GM18951 (cell line): ENCODE results near the gene KCNJ14.

Experiments used
- POLR2A ChIP-seq: IDR thresholded peaks from 4 replicates; pipeline ENCODE4 v1.6.1; 2011; ENCODE audit warnings: mild to moderate bottlenecking; ENCODE audit not compliant: insufficient read length, insufficient read depth; ENCODE audit errors: extremely low read depth
- in situ Hi-C: fragments of 300-500 bp; cut with MboI; formaldehyde crosslinking; loops from one replicate; pipeline ENCODE4 v1.12.0; 2022; ENCODE audit warnings: low sequenced_read_pairs, mixed read lengths, inconsistent platforms; ENCODE audit not compliant: unreplicated experiment

Gene KCNJ14

DNA sequence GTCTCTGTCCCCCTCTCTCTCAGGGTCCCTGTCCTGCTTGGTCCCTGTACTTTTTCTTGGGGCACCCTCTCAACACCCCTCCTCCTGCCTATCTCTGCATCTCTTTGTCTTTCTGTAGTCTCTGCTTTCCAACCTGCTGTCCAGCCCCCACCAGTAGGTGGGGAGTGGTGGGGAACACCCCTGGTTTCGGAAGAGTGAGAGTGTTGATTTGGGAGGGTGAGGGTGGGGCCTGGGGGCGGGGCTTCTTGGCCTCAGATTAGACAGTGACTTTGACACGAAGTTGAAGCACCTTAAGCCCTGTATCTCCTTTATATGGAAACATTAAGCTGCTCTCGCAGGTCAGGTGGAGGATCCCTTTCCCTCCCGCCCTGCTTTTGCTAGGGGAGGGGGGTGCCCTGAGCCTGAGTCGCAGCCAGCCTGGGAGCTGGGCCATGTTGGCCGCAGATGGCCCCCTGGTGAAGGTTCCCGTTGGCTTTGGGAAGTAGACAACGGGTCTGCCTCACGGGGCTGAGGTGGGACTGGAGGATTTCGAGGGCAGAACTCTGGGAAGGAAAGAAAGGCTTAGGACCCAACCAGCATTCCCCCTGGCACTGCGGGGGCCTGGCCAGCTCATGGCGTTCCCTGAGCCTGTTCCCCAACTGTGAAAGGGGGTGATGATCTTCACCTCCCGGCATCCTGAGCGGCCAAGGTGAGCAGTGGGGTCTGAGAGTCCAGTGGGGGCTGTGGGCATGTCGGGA, at the start of gene KCNJ14:
TSS of gene KCNJ14 (plus strand) at position 404 of the 737 bp plus-strand sequence. CDS start 6,151 bp downstream, outside the sequence.
- in situ Hi-C loops = no loop called here
- no peak for TF ChIP-seq POLR2A

DNA sequence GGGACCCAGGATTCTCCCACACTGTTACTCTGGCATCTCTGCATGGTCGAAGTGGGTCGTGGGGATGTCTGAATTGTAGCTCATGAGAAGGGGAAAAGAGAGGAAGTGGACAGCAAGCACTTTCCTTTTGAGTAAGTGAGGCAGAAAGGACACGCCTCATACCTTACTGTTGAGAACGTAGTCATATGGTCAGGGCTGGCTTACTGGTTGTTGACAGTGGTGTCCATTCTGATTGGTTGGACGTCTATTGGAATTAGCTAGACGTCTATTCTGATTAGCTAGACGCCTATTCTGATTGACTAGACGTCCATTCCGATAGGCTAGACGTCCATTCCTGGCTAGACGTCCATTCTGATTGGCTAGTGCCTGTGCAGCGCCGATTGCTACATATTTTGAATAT, 49.5 kb upstream of the KCNJ14 start:
- TF ChIP-seq POLR2A = no peak
- in situ Hi-C loops = no loop called here

DNA sequence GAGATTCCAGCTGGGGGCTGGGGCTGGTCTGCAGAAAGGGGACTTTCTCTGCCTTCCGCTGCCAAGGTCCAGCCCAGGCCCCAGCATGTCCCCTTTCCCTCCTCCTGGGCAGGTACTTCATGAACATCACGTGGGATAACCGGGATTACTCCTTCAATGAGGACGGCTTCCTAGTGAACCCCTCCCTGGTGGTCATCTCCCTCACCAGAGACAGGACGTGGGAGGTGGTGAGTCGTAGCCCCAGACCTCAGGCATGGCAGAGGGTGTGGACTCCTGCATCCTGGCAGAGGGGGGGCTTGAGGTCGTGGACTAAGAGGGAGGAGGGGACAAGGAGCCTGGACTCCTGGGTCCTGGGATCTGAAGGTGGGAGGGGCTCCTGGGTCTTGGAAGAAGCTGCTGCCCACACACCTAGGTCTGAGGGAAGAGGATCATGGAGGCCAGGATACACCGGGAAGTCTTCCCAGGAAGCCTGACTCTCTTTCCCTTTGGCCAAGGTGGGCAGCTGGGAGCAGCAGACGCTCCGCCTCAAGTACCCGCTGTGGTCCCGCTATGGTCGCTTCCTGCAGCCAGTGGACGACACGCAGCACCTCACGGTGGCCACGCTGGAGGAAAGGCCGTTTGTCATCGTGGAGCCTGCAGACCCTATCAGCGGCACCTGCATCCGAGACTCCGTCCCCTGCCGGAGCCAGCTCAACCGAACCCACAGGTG, 41.3 kb upstream of the KCNJ14 start:
- in situ Hi-C loops = no loop called here

DNA sequence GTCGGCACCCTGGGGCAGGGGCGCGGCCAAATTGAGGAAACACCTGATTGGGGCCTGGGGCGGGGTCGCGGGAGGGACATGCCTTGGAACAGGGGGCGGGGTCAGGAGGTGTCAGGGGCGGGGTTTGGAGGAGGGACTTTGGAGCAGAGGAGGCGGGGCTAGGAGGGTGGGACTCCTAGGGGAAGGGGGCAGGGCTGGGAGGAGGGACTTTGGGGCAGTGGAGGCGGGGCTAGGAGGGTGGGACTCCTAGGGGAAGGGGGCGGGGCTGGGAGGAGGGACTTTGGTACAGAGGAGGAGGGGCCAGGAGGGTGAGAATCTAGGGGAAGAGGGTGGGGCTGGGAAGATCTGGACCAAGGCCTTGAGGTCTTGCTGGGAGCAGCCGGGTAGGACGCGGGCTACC, 40.0 kb upstream of the KCNJ14 start:
- no peak for TF ChIP-seq POLR2A

More for the DNA sequence above, 41.3 kb upstream of the KCNJ14 start:
- no peak for TF ChIP-seq POLR2A

DNA sequence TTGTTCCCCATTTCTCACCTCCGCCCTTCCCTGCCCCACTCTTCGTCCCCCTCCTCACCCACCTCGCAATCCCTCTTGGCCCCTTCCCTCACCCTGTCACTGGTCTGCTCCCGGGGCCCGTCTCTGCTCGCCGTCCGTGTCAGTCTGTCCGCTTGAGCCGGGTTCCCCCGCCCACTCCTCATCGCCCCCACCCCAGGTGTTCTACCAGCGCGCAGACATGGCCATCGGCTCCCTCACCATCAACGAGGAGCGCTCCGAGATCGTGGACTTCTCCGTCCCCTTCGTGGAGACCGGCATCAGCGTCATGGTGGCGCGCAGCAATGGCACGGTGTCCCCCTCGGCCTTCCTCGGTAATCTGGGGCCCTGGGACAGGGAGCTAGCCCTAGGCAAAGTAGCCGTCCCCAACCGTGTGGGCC, 39.6 kb upstream of the KCNJ14 start:
- no peak for TF ChIP-seq POLR2A
- in situ Hi-C loops = no loop called here

More for the DNA sequence above, 40.0 kb upstream of the KCNJ14 start:
- in situ Hi-C loops = no loop called here

DNA sequence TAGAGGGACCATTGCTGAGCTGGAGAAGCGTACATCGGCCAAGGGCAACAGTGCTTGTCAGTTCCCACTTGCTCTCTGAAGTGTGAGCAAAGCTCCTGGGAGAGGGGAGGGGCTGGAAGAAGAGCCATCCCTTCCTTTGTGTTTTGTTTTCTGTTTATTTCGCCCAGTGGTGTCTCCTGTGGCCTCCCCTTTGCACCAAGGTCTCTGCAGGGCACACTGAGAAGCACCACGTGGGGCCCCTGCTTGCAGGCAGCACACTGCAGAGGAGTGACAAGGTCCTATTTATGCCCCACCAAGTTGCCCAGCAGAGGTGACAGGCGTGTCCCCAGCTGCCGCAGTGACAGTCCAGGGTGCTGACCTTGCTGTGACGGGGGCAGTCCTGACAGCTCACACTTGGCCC, 38.0 kb upstream of the KCNJ14 start:
- in situ Hi-C loops = no loop called here
- TF ChIP-seq POLR2A = no peak

DNA sequence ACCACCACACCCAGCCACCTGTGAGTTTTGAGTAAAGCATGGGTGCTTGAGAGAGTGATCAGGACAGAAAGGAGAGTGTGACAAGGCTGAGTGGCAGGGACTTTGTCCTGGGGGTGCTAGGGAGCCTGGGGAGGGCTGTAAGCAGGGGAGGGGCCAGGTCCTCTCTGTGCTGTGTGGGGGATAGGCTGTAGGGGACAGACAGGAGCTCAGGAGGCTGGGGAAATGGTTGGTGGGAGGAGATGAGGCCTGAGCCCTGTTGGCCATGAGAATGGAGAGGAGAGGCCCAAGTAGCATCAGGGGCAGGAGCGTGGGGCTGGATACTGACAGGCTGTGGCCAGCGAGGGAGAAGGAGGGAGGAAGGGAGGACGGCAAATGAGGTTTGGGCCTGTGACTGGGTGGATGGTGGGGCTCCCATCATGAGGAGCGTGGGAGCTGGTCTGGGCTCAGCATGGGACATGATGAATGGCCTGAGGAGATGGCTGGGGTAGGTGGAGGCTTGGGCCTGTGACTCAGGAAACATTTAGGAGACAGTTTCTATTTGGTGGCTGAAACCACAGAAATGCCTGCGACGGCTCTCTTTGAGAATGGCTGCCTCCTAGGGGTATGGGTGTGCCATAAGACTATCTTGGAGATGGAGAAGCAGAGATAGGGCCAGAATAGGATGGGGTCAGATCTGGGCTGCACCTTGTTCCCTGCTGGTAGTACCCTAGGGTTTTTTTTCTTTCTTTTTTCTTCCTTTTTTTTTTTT, 36.9 kb upstream of the KCNJ14 start:
- in situ Hi-C loops = no loop called here
- no peak for TF ChIP-seq POLR2A

DNA sequence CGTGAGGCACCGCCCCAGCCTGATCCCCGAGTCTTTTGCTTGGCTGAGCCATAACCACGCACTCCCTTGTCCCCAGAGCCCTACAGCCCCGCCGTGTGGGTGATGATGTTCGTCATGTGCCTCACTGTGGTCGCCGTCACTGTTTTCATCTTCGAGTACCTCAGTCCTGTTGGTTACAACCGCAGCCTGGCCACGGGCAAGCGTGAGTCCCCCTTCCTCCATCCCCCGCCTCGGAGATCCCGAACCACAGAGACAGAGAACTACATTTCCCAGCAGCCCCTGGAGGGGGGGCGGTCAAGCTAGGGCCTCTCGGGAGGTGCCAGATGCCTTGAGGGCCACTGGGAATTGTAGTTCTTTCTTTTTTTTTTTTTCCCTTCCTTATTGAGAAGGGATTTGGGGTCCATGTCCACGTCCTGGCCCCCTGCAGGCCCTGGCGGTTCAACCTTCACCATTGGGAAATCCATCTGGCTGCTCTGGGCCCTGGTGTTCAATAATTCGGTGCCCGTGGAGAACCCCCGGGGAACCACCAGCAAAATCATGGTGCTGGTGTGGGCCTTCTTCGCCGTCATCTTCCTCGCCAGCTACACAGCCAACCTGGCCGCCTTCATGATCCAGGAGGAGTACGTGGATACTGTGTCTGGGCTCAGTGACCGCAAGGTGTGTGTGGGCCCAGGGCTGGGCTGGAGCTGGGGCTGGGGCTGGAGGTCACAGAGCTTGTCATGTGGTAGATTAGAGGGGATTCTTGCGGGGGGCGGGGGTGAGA, 36.0 kb upstream of the KCNJ14 start:
- in situ Hi-C loops = no loop called here

DNA sequence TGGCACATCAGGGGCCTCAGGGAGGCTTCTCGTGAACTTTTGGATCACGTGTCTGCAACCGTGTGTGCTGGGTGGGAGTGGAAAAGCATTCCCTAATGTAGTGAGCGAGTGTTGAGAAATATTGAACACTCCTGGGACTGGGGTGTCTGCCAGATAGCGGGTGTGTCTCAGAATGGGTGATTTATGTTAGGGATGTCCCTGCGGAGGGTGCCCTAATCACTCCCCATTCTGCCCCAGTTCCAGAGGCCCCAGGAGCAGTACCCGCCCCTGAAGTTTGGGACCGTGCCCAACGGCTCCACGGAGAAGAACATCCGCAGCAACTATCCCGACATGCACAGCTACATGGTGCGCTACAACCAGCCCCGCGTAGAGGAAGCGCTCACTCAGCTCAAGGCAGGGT, 33.8 kb upstream of the KCNJ14 start:
- no peak for TF ChIP-seq POLR2A

More for the DNA sequence above, 36.0 kb upstream of the KCNJ14 start:
- TF ChIP-seq POLR2A = no peak

DNA sequence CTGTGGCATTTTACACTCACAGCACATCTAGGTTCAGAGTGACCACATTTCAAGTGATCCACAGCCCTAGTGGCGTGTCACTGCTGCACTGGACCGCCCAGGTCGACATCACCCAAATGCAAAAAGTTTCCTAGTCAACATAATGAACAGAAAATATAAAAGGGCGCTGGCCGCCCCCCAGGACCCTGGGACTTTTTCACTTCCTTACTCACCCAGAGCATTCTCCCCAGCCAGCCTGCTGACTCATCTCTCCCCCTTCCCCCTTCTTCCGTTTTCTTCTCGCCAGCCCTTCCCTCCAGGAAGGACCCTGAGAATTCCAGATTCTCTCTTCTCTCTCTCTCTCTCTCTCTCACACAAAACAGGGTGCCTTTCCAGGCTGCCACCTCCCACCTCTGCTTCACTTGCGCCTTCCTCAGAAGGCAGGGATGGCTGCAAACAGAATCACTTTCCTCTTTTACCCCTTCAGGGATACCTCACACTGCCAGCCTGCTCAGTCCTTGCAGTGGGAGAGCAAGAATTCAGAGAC, 30.6 kb upstream of the KCNJ14 start:
- TF ChIP-seq POLR2A = no peak
- in situ Hi-C loops = no loop called here

More for the DNA sequence above, 33.8 kb upstream of the KCNJ14 start:
- in situ Hi-C loops = no loop called here

DNA sequence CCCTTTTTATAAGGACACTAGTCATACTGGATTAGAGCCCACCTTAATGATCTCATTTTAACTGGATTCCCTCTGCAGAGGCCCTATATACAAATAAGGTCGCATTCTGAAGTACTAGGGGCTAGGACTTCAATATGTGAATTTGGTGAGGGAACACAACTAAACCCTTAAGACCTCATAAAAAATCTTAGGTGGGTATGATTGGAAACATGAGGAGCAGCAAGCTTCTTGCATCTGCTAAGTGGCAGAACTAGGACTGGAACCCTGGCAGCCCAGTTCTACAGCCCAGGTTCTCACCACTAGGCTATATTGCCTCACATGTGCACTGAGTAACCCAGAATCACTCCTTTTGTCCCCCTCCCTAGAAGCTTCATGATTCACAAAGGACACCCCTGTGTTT, 26.7 kb upstream of the KCNJ14 start:
- no peak for TF ChIP-seq POLR2A
- in situ Hi-C loops = no loop called here

DNA sequence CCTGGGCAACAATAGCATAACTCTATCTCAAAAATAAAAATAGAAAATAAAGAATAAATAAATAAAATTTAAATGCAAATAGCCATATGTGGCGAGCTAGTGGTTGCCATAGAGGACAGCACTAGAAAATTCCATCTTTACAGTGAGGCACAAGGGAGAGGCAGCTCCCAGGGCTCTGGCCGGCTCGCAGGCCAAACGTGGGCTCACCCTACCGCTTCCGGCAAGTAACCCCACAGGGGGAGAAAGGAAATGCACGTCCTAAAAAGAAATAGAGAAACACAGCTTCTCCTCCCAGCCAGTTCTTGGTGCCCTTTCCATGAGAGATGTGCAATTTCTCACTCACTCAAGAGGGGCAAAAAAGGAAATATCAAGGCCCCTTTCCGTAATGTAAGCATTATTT, 22.0 kb upstream of the KCNJ14 start:
- in situ Hi-C loops = no loop called here
- TF ChIP-seq POLR2A = no peak

DNA sequence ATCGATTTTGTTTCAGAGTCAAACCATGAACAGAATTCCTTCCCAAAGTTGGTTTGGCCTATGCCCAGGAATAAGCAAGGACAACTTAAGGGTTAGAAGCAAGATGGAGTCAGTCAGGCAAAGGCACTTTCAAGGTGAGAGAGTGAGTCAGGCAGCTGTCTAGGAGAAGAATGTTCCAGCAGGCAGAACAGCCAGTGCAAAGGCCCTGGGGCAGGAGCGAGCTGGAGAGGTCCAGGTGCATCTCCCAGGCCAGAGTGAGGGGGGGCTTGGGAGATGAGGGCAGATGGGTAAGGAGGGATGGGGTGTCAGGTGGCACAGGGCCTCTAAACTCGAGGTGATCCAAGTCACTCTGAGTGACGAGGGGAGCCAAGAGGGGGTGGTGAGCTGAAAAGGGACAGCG, 18.8 kb upstream of the KCNJ14 start:
- in situ Hi-C loops = no loop called here
- no peak for TF ChIP-seq POLR2A
